ENCODE data around the gene RNH1.

- TF ChIP-seq, protein P1, sequence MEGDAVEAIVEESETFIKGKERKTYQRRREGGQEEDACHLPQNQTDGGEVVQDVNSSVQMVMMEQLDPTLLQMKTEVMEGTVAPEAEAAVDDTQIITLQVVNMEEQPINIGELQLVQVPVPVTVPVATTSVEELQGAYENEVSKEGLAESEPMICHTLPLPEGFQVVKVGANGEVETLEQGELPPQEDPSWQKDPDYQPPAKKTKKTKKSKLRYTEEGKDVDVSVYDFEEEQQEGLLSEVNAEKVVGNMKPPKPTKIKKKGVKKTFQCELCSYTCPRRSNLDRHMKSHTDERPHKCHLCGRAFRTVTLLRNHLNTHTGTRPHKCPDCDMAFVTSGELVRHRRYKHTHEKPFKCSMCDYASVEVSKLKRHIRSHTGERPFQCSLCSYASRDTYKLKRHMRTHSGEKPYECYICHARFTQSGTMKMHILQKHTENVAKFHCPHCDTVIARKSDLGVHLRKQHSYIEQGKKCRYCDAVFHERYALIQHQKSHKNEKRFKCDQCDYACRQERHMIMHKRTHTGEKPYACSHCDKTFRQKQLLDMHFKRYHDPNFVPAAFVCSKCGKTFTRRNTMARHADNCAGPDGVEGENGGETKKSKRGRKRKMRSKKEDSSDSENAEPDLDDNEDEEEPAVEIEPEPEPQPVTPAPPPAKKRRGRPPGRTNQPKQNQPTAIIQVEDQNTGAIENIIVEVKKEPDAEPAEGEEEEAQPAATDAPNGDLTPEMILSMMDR (IDR thresholded peaks at IDR 0.05): no peak
- no peak for TF ChIP-seq POLR2AphosphoS5 (IDR thresholded peaks at IDR 0.05; ENCODE audit: low read depth, low read length)
These were observed 28.1 kb upstream of the RNH1 start for GRCh38 chr11:535210-535518.

Data from Panc1 (cell line).